NCI-H146 treated with DMSO at 0.1 percent for 48 hours (cell line): ENCODE data around the gene PAXX.

Experiments
- DNase-seq: peaks from one replicate; lab custom pipeline; 2025; ENCODE audit not compliant: unreplicated experiment; lab: John Stamatoyannopoulos, UW

Gene PAXX

DNA sequence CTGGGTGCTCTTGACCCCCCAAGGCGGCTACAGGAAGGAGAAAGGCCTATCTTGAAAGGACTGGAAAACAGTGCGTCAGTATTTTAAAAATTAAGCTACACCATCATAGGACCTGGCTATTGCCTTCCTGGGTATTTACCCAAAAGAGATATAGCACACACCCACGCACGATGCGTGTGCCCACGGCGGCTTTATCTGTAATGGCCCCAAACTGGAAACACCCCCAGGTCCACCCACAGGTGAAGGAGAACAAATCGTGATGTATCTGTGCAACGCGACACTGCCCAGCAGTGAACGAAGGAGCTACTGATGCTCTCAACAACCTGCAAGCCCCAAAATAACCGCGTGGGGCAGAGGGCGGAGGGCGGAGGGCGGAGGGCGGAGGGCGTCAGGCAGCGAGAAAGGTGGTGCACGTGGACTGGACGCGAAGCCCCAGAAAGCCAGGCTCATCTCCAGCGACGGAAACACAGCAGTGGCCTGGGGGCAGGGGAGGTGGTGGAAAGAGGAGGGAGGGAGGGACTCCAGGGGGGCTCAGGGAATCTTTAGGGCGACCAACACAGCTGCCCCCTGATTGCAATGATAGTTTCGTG is 27.3 kb upstream of the PAXX start:
- DNase-seq: no peak

DNA sequence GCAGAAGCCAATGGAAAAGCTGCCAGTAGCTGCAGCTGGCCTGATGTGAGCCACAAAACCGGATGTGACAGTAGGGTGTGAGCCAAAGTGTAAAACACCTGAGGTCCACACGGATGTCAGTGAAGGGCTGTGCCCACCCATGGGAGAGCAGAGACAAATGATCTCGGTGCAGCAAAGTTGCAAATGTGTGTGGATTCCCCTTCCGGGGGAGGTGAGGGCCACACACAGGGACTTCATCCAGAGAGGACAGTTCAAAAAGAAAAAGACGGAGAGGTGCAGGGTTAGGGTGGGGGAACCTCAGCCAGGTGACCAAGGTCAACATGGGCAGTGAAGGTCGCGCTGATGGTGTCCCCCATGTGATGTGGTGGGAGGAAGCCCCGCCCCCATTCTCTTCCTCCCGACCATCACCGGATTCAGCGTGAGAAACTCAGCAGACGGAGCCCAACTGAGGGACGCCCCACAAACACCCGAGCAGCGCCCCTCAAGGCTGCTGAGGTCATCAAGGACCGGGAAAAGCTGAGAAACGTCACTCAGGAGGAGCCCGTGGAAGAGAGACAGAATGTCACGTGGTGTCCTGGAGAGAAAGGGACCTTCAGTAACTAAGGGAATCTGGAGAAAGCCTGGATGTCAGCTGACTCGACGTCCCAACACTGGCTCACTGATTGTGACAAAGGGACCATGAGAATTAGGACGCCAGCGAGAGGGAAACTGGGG is 26.3 kb upstream of the PAXX start:
- DNase-seq: no peak

DNA sequence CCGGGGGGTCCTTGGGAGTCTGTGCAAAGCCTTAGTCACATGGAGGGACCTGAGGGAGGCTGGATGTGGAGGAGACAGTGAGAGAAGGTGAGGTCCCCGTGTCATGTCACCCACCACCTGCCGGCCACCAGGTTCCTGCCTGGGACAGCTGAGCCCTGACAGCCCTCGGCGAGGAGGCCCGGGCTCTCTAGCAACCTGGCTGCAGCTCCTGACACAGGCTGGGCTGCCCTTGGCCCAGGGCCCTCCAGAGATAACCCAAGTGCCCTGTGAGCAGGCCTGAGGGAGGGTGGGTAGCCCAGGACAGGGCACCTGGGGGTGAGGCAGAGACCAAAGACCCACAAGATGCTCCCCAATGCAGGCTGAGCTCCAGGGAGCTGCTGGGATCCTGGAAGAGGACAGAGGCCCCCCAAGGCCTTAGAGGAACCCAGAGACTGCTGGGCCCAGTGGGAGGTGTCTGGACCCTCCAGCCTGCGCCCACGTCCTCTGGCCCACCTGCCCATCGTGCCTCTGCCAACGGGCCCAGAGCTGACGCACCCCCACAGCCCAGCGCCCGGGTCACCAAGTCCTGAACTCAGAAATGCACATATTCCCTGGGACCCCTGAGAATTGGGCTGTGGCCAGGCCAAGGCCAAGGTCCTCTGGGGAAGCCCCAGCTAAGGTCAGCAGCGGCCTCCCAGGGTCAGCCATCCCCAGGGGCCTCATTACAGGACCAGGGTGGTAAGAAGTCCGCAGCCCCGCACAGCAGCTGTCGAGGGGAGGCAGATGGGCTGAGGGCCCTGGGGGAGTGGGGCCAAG is 23.7 kb upstream of the PAXX start:
- DNase-seq: no peak

DNA sequence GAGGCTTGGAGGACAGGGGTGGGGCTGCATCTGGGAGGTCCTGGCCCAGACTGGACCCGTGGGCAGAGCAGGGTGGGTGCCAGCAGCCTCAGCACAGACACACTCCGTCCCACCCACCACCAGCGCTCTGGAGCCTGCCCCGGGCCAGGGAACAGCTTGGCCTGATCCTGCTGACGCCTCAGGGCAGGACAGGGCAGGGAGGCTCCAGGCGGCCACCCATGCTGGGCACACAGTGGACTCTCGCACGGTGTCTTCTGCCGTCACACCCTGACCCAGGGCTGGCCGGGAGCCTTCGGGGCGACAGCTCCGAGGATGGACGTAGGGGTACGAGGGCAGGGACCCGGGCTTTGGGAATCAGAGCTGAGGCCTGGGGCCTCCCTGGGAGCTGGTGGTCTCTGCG is 23.1 kb upstream of the PAXX start:
- DNase-seq: no peak

DNA sequence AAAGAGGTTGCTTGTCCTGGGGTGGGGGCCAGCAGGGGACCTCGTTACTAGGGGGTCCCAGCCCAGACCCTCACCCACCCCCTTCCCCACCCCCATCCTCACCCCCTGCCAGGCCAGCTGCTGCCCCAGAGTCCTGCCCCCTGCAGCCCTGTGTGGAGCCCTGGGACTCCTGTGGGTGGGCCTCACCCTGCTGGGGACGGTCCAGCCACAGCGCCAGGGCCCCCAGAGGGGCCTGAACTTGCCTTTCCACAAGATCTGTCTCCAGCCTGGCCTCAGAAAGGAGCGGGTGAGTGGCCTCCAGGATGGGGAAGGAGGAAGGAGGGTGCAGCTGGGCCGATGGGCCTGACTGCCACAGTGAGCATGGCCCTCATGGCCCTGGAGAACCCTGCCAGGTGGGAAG is 22.4 kb upstream of the PAXX start:
- DNase-seq: no peak

DNA sequence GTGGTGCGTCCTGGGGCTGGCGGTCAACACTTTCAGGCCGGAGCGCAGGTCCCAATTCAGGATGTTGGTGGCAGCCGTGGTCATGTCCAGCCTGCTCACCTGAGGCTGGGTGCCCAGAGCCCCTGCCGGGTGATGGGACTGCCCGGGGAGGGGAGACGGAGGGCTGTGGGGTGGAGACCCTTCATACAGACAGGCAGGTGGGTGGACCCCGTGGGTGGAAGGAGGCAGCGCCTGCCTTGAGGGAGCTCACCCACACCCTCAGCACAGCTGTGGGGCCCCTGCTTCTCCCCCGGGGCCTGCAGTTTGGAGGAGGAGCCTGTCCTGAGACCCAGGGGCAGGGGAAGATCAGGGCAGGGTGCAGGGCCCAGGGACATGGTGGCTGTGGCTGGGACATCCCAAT is 21.9 kb upstream of the PAXX start:
- DNase-seq: no peak

DNA sequence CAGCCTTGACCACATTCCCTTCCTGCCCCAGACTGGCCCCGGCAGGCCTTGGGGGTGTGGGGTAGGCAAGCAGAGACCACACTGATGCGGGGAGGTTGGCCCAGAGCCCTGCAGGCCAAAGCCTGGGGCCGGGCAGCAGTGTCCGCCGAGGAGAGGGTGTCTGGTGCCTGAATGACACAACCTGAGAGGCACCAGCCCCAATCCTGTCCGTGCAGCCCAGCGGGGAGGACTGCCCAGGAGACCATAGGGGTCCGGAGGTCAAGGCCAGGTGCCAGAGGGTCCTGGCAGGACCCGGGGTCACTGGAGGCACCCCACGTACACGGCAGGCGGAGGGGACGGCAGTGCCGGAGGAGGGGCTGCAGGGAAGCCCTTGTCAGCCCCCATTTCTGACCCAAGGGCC is 20.5 kb upstream of the PAXX start:
- DNase-seq: no peak

DNA sequence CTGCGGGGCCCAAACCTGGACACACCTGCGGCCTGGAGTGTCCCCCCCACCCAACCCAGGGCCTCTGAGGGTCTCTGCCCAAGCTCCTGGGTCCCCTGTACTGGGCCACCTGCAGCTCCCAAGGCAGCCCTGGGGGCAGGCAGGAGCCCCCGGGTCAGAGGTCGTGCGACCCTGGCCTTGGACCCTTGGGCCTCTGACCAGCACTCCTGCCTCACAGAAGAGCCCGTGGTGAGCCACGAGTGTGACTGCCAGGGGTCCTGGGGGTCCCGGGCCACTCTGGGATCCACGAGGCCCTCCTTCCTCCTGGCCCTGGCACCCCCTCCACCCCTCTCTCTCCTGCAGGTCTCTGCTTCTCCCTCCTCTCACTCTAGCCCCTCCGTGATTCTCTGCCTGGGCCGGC is 19.9 kb upstream of the PAXX start:
- DNase-seq: no peak

DNA sequence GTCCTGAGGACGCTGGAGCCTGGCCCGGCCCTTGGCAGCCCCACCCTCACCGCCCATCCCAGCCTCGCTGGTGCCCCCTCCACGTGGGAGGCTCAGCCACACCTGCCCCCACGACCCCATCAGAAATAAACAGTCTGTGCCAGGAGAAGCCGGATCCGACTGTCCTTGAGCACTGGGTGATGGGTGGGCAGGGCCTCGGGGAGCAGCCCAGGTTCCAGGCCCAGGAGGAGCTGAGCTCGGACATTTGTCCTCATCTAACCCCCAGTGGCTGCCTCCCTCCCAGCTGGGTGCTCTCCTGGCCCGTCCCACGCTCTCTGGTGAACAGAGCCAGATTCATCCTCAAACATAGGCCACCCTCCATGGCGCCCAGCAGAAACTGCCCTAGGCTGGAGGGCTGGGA is 19.5 kb upstream of the PAXX start:
- no peak for DNase-seq

DNA sequence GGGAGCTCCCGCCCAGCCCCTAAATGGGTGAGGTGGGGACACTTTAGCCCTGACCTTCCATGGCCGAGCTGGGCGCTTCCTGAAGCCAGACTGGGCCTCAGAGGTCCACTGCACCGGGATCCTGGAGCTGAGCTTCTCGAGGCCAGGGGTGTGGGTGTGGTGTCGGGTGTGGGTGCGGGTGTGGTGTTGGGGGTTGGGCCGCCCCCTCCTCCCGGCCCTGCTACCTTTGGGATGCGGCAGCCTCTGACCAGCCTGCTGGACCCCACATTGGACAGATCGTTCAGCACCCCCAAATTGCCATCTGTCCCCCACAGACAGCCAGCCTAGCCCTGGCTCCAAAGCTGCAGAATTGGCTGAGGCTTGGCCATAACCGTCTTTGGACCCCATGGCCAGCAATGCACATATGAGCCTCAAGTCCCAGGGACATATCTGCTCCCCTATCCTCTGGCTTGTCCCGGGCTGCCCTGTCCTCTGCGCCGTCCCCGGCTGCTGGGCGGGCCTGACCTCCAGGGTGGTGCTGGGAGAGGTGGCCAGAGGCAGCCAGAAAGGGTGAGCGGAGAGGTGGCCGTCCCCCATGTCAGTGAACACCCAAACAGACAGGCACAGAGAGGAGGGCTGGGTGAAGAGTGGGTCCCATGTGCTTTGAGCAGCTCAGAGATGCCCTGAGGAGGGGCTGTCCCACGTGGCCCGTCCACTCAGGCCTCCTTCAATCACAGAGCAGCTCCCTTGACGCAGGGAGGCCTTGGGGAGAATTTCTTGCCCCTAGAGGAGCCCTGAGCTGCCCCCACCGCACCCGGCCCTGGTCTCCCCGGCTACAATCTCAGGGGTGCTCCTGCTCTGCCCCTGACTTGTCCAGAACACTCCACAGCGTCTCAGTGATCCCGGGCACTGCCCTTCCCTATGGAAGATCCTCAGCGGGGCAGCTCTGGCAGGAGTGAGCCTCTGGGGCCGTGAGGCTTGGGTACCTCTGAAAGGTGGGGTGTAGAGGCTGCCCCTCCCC is 18.3 kb upstream of the PAXX start:
- no peak for DNase-seq

DNA sequence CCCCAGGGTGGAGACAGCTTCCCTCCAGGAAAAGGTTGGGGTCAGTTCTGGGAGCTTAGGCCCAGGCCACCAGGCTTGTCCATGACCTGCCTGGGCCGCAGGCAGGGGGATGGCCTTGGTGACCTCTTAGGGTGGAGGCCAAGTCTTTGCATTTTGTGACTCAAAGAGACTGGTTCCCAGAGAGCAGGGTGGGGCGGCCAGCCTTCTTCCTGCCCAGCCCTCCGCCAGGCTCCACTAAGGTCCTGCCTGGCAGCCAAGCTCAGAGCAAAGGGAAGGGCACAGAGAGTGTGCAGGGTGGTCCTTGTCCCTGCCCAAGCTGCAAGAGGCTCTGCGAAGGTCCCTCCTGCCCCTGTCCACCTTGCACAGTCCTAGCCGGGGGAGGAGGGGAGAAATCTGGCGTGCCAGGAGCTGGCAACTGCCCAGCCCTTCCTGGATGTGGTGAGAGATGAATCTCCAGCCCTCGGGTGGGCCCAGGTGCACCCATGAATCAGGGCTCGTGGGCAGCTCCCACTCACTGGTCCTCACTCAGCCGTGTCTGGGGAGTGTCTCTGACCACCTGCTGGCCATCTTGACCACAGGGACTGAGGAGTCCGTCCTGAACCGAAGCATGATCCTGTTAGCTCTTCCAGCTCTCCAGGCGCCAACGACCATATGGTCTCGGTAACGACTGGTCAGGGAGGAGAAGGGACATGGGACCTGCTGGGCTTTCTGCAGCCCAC is 17.2 kb upstream of the PAXX start:
- DNase-seq: no peak

DNA sequence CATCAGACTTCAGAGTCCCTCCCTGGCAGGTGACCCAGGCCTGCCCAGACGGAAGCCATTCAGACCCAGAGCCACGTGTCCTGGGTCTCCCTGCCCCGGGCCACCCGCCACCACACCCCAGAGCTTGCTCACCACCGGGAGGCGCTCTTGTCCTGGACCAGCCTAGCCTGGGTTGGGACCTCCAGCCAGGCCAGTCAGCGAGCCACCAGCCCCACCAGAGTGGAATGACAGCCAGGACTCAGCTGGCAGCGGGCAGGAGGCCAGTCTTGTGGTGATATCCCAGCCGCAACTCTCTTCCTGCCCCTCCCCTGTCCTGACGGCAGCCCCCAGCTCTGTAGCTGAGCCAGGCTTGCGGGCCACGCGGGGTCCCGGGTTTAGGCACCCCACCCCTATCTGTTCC is 16.6 kb upstream of the PAXX start:
- DNase-seq: no peak

DNA sequence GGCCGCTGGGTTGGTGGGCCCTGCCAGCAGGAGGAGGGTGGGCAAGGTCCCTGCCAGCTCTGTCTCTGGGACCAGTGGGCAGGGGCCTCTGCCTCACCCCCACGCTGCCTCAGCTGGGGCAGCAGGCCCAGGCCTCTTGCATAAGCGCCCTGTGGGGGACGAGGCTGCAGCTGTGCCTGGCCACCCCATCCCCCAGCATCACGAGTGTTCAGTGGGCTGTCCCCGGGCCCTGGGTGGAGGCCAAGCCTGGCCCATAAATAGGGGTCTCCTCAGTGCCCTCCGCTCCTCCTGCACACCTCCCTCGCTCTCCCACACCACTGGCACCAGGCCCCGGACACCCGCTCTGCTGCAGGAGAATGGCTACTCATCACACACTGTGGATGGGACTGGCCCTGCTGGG is 15.0 kb upstream of the PAXX start, which contains the start of gene PTGDS:
Gene PTGDS (plus strand): TSS at position 282 of the 400 bp plus-strand sequence. CDS start 75 bp downstream, at position 357.
- no peak for DNase-seq

DNA sequence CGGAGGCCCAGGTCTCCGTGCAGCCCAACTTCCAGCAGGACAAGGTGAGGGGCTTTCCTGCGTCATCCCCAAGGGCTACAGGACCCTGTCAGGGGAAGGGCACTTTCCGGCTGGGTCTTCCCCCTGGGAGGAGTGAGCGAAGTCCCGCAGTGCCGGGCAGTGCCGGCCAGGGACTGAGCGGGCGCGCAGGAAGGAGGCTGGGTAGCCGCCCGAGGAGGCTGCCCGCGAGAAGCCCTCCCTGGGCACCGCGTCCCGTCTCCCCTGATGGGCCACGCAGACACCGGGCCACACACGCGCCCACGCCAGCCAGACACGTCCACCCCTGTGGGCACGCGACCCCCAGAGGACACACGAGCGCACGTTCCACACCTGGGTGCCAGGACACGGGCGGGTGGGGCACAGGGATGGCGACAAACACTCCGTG is 14.6 kb upstream of the PAXX start:
- DNase-seq: no peak

DNA sequence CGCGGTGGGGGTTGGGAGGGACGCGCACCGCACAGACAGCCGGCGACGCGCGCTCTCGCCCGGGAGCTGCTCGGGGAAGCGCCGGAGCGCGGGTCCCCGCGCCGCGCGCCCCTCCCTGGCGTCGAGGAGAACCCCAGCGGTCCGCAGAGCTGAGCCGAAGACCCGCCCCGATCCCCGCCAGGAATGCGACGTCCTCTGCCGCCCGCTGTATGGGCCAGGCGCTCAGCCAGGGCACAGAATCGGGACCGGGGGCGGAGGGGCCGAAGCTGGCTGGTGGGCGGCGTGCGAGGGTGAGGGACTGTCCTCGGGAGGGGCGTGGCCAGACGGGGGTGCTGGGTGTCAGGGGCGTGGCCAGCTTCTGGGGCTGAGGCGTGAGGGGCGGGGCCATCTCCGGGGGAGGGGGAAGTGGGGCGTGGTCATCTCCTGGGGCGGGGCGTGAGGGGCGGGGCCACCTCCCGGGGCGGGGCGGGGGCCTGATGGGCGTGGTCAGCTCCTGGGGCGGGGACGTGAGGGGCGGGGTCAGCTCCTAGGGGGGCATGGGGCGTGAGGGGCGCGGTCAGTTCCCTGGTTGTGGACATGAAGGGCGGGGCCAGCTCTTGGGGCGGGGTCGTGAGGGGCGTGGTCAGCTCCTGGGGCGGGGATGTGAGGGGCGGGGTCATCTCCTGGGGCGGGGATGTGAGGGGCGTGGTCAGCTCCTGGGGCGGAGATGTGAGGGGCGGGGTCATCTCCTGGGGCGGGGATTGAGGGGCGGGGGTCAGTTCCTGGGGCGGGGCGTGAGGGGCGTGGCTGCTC is 14.0 kb upstream of the PAXX start:
- peak; percentile 14 for DNase-seq

DNA sequence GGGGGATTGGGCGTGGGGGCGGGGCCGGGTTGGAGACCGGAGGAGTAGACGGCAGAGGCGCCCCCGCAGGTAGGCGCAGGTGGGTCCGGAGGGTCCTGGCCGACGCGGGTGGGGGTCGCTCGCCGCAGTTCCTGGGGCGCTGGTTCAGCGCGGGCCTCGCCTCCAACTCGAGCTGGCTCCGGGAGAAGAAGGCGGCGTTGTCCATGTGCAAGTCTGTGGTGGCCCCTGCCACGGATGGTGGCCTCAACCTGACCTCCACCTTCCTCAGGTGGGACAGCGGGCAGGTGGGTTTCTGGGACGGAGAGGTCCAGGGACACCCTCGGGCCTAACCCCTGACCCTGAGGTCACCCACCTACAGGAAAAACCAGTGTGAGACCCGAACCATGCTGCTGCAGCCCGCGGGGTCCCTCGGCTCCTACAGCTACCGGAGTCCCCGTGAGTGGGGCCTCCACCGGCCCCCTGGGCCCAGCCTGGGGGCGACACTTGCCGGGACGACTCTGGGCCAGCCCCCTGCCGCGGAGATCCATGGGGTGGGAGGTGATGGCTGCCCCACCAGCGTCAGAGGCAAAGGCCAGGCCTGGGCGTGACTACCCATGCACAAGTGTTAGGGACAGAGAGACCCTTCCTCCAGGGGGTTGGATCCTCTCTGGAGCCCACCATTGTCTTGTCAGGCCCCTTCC is 13.2 kb upstream of the PAXX start:
- no peak for DNase-seq

DNA sequence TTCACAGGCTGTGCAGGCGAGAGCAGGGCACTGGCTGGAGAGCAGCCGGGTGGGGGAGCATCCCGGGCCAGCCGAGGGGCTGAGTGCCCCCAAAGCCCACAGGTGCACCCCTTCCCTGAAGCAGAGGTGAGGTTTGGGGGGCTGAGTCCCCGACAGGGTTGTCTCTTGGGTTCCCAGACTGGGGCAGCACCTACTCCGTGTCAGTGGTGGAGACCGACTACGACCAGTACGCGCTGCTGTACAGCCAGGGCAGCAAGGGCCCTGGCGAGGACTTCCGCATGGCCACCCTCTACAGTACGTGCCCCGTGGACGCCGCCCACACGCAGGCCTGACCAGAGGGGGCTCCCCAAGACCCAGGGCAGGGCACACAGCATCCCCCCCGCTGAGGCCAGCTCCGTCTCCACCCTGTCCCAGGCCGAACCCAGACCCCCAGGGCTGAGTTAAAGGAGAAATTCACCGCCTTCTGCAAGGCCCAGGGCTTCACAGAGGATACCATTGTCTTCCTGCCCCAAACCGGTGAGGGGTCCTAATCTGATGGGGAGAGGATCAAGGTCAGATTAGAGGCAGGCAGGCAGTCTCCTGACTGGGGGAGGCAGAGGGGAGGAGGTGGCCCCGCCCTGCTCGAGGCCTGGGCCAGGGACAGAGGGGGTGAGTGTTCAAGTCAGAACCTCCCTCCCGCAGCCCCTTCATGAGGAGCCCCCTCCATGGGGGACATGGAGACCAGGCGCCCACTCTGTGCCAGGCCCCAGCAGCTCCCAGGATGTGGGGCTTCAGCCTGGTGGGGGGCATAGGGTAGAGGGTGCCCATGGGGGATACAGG is 12.2 kb upstream of the PAXX start:
- DNase-seq: no peak
